Measurements from ENCODE around the gene NOP56. TPM values are rescaled to one million over a fixed set of nuclear protein-coding genes. Genes with fewer than 3 reads are reported as not detected.

NOP56 gene
- total and polyA plus RNA-seq, 2 experiments from 2014 or later = 123 to 149 TPM

GRCh38 chr20:2606507-2607006 is 45.9 kb upstream of the NOP56 start:
- H3K9ac ChIP-seq = no peak overlapping the region
- TF ChIP-seq EZH2 (IDR thresholded peaks at IDR 0.05; ENCODE audit: insufficient read depth, poor library complexity, severe bottlenecking) (no peak), EZH2phosphoT487 (IDR thresholded peaks at IDR 0.05; ENCODE audit: insufficient read depth, low read depth) (no peak)
- peak; percentile 4 for DNase-seq
- 20 to 32% methylated on average over 1 of the region's 1 CpG for WGBS, 2 experiments (ENCODE audit: low coverage in 1 of 2, low lambda C conversion rate in 2 of 2, missing lambda C conversion rate in 2 of 2)
- no peak overlapping the region for H3K4me3 ChIP-seq
- no peaks in the 10 kb centered on the region for H3K9me2 ChIP-seq (ENCODE audit: insufficient read depth)
- H3K9me3 ChIP-seq (ENCODE audit: low read depth) = no peaks in the 10 kb centered on the region
- no peaks in the 10 kb centered on the region for H3K36me3 ChIP-seq (ENCODE audit: low read depth)
- no peak overlapping the region for H3K4me2 ChIP-seq (ENCODE audit: unreplicated experiment)
- no peaks in the 10 kb centered on the region for H4K20me1 ChIP-seq (ENCODE audit: insufficient read depth)
- H3K79me2 ChIP-seq (ENCODE audit: insufficient read depth) = no peaks in the 10 kb centered on the region
- H3K27me3 ChIP-seq (replicated peaks; ENCODE audit: insufficient read depth) = peaks cover 9% of the 10 kb centered on the region
- no peak overlapping the region for H3K27ac ChIP-seq
- H2AFZ ChIP-seq = no peak overlapping the region
- in situ Hi-C loops (cut with MboI) = no loop called here
- H3F3A ChIP-seq (ENCODE audit: insufficient read depth) = no peaks in the 10 kb centered on the region
- no peaks in the 10 kb centered on the region for H3K4me1 ChIP-seq (ENCODE audit: insufficient read depth)

- no peaks in the 10 kb centered on the region for H3K79me2 ChIP-seq (ENCODE audit: insufficient read depth)
- H2AFZ ChIP-seq = no peak overlapping the region
- H4K20me1 ChIP-seq (ENCODE audit: insufficient read depth) = no peaks in the 10 kb centered on the region
- 39 to 45% methylated on average over 6 of the region's 6 CpGs for WGBS, 2 experiments (ENCODE audit: low coverage in 1 of 2, low lambda C conversion rate in 2 of 2, missing lambda C conversion rate in 2 of 2)
- no peak overlapping the region for H3K4me3 ChIP-seq
- no peak overlapping the region for H3K4me2 ChIP-seq (ENCODE audit: unreplicated experiment)
- TF ChIP-seq EZH2 (IDR thresholded peaks at IDR 0.05; ENCODE audit: insufficient read depth, poor library complexity, severe bottlenecking) (no peak), EZH2phosphoT487 (IDR thresholded peaks at IDR 0.05; ENCODE audit: insufficient read depth, low read depth) (no peak)
- in situ Hi-C loops (cut with MboI) = no loop called here
- no peak overlapping the region for H3K27ac ChIP-seq
- H3K9me3 ChIP-seq (ENCODE audit: low read depth) = no peaks in the 10 kb centered on the region
- no peaks in the 10 kb centered on the region for H3K4me1 ChIP-seq (ENCODE audit: insufficient read depth)
- DNase-seq = no peak
- H3K36me3 ChIP-seq (ENCODE audit: low read depth) = no peaks in the 10 kb centered on the region
- H3K27me3 ChIP-seq (replicated peaks; ENCODE audit: insufficient read depth) = peaks cover 32% of the 10 kb centered on the region
- H3K9ac ChIP-seq = no peak overlapping the region
- no peaks in the 10 kb centered on the region for H3K9me2 ChIP-seq (ENCODE audit: insufficient read depth)
- H3F3A ChIP-seq (ENCODE audit: insufficient read depth) = no peaks in the 10 kb centered on the region
Observed at GRCh38 chr20:2610326-2610725, 42.1 kb upstream of the NOP56 start.

- no peak overlapping the region for H2AFZ ChIP-seq
Observed at GRCh38 chr20:2610941-2611720, 41.3 kb upstream of the NOP56 start.

GRCh38 chr20:2612073-2612472 is 40.4 kb upstream of the NOP56 start:
- no peaks in the 10 kb centered on the region for H4K20me1 ChIP-seq (ENCODE audit: insufficient read depth)
- WGBS, 2 experiments (ENCODE audit: low coverage in 1 of 2, low lambda C conversion rate in 2 of 2, missing lambda C conversion rate in 2 of 2) = 16 to 26% methylated on average over 3 of the region's 3 CpGs
- TF ChIP-seq EZH2phosphoT487 (IDR thresholded peaks at IDR 0.05; ENCODE audit: insufficient read depth, low read depth) = no peak
- TF ChIP-seq EZH2 (IDR thresholded peaks at IDR 0.05; ENCODE audit: insufficient read depth, poor library complexity, severe bottlenecking) = no peak

More at GRCh38 chr20:2610941-2611720, 41.3 kb upstream of the NOP56 start:
- Histone ChIP-seq H4K20me1 (ENCODE audit: insufficient read depth) (no peaks in the 10 kb centered on the region), H3K9me2 (ENCODE audit: insufficient read depth) (no peaks in the 10 kb centered on the region), H3K27ac (no peak overlapping the region), H3K9me3 (ENCODE audit: low read depth) (no peaks in the 10 kb centered on the region), H3K36me3 (ENCODE audit: low read depth) (no peaks in the 10 kb centered on the region), H3K4me3 (no peak overlapping the region), H3K79me2 (ENCODE audit: insufficient read depth) (no peaks in the 10 kb centered on the region), H3K27me3 (replicated peaks; ENCODE audit: insufficient read depth) (peaks cover 40% of the 10 kb centered on the region), H3K9ac (no peak overlapping the region), H3F3A (ENCODE audit: insufficient read depth) (no peaks in the 10 kb centered on the region), H3K4me1 (ENCODE audit: insufficient read depth) (no peaks in the 10 kb centered on the region), H3K4me2 (ENCODE audit: unreplicated experiment) (no peak overlapping the region)
- TF ChIP-seq EZH2 (IDR thresholded peaks at IDR 0.05; ENCODE audit: insufficient read depth, poor library complexity, severe bottlenecking) (no peak), EZH2phosphoT487 (IDR thresholded peaks at IDR 0.05; ENCODE audit: insufficient read depth, low read depth) (no peak)
- in situ Hi-C loops (cut with MboI) = no loop called here
- DNase-seq = no peak
- 18 to 19% methylated on average over 6 of the region's 6 CpGs for WGBS, 2 experiments (ENCODE audit: low coverage in 1 of 2, low lambda C conversion rate in 2 of 2, missing lambda C conversion rate in 2 of 2)

More at GRCh38 chr20:2612073-2612472, 40.4 kb upstream of the NOP56 start:
- Histone ChIP-seq H3K4me2 (ENCODE audit: unreplicated experiment) (no peak overlapping the region), H3K27me3 (replicated peaks; ENCODE audit: insufficient read depth) (peaks cover 46% of the 10 kb centered on the region), H3K27ac (no peak overlapping the region), H2AFZ (no peak overlapping the region), H3K4me1 (ENCODE audit: insufficient read depth) (no peaks in the 10 kb centered on the region), H3F3A (ENCODE audit: insufficient read depth) (no peaks in the 10 kb centered on the region), H3K4me3 (no peak overlapping the region), H3K9me2 (ENCODE audit: insufficient read depth) (no peaks in the 10 kb centered on the region), H3K79me2 (ENCODE audit: insufficient read depth) (no peaks in the 10 kb centered on the region), H3K36me3 (ENCODE audit: low read depth) (no peaks in the 10 kb centered on the region), H3K9ac (no peak overlapping the region), H3K9me3 (ENCODE audit: low read depth) (no peaks in the 10 kb centered on the region)
- DNase-seq = no peak
- in situ Hi-C loops (cut with MboI) = no loop called here

Measured in GM23248 (cell line).